Muscle of back (tissue), 11 donors: ENCODE measurements around the gene IL16. TPM values are rescaled to one million over a fixed set of nuclear protein-coding genes. Genes with fewer than 3 reads are reported as not detected.

Experiments used
- DNase-seq, 3 donors: peaks; one replicate each; pipeline versions ENCODE4 v3.0.0 to v3.0.0-alpha.2; 2013
- polyA plus RNA-seq, 10 donors: library from polyadenylated mRNA; unstranded; fragments of 120-200 nt; gene quantifications; one replicate each; pipeline ENCODE4 v1.2.1, GENCODE V29; 2013; ENCODE audit not compliant: insufficient read length in 10 of 10

Gene IL16
- polyA plus RNA-seq, 10 donors, result 5.8 to 15.2 (median 8.1) TPM

DNA sequence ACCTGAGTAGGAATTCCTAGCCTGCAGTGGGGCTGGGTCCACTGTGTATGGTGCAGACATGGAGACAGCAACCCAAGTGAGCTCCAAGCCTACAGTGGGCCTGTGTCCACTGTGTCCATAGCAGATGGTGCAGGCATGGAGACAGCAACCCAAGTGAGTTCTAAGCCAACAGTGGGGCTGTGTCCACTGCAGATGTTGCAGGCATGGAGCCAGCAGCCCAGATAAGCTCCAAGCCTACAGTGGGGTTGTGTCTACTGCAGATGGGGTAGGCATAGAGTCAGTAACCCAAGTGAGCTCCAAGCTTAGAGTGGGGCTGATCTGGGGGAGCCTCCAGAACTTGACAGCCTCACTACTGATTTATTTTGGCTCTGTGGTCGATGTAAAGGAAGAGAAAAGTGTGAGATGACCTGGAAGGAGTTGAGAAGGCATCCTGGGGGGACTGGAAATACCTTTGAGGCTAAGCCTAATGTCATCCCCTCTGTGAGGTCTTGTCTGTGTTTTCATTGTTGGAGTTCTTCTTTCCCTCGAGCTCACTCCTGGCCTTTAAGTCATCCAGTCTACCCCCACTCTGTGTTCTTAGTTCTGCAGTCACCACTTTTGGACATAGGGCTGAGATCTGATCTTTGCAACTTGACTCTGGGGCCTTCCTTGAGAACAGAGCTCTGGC lies 22.4 kb upstream of the IL16 start:
- peak in 1 of 3 donors; percentile 52 for DNase-seq

DNA sequence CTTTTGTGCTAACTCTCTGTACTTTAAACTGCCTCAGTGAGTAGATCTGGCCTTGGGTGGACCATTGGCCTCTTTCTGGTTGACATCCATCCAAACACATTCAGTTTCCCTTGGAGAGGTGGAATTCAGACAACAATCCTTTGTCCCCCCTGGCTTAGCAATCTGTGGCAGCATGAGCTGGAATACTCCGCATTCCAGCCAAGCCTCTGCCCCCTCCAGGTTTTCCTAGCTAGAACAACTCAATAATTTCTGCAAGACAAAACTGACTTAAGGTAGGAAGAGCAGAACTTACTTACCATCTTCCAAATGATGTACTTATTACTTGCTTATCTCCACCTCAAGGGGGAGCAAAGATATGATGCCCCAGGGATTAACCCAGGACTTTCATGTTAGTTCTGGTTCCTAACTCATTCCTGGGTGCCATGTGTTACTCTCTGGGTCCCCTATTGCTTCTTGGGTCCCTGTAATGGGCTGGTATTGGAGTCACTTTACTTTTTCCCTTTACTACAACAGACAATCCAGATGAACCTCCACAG lies 21.8 kb upstream of the IL16 start:
- no peak for DNase-seq

DNA sequence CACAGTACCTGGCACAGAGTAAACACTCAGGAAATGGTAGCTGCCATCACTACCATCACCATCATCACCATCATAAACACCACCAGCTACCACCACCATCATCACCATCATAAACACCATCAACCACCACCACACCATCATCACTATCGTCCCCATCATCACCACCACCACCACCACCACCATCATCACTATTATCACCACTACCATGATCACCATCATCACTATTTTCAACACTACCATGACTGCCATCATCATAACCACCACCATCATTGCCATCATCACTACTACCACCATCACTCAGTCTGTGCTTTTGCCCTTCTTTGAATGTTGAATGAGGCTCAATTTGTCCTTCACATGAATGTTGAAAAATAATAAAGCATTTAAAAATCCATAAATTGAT lies 21.2 kb upstream of the IL16 start:
- no peak for DNase-seq

DNA sequence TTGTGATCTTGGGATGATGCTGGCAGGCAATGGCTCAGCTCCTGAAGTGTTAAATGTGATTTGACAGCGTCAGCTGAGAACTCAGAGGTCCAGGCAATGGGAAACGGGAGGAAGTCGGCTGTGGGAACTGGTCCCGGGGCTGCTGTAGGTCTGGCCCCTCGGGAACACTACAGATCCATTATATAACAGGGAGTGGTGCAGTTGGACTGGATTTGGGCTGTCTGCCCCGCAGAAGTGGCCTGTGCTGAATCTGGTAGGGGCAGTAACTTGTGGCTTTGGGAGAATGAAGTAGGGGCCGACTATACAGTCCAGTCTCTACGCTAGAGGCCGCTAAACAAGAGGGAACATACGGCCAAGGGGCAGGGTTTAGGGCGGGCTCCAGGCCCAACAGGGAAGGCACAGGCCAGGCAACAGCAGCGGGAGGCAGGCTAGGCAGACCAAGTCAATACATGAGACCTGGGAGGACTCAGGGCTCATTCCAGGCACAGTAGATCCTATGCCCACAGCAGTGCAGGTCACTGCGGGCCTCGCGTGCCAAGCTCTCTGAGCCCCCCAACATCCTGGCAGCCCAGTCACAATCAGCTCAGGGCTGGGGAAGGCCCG lies 20.3 kb upstream of the IL16 start:
- peak in 2 of 3 donors; percentile 30 to 69 for DNase-seq

DNA sequence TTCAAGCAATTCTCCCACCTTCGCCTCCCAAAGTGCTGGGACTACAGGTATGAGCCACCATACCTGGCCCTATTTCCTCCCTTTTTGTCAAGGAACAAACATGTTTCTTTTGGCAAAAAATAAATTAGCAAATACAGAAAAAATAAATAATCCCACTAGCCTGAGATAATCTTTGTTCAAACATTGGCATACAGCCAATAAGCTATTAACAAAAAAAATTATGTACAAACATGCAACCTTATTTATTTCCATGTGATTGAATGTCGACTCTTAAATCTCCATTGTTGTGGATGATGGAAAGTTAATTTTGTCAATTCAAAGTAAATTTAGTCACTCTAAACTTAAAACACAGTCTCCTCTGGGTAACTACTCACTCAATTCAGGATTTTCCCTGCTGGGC lies 18.3 kb upstream of the IL16 start:
- DNase-seq, result no peak

DNA sequence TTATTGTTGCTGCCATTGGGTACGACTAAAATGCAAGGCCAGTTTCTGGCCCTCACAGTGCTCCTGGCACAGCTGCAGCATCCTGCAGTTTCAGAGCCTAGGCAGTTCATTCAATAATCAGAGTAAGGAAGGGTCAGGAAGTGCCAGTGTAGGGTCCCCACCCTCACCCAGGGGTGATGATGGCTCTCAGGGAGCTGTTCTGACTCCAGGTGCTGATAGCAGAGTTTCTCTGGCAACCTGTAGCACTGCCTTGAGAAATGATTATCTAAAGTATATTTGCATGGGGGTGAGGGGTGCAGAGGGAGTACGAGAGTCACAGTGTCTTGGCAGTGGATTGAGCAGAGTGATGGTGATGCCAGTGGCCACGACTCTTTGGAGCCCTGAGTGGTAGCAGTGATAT lies 15.5 kb upstream of the IL16 start:
- no peak for DNase-seq

DNA sequence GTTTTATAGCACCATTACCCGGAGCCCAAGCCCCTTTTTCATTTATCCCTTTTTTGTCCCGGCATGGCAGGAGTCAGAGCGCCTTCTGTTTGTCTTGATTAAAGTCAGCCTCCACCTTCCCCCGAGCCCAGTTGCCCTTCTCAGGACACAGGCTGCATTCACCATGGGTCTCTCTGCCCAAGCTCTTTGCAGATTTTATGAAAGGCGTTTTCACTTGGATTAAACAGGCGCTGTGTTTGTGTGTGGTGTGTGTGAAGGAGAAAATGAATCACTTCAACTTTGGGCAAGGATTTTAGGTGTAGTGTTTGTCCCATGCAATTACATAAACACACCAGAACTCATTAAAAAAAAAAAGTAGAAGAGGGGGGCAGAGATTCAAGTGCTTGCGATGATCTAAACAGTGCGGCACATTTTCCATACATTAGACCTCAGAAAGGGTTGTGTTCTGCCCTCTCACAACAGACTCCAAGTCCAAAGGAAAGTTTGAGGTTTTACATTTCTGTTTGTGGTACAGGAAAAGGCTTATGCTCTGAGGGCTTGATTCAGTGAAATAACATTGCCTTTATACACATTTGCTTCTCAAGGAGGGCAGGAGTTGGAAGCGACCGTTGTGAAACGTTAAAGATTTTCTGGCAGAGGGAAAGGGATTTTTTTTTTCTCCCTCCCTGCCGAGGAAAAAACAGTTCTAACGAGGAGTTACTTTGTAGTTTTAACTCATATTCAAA lies 14.5 kb upstream of the IL16 start:
- peak in 1 of 3 donors; percentile 42 for DNase-seq

DNA sequence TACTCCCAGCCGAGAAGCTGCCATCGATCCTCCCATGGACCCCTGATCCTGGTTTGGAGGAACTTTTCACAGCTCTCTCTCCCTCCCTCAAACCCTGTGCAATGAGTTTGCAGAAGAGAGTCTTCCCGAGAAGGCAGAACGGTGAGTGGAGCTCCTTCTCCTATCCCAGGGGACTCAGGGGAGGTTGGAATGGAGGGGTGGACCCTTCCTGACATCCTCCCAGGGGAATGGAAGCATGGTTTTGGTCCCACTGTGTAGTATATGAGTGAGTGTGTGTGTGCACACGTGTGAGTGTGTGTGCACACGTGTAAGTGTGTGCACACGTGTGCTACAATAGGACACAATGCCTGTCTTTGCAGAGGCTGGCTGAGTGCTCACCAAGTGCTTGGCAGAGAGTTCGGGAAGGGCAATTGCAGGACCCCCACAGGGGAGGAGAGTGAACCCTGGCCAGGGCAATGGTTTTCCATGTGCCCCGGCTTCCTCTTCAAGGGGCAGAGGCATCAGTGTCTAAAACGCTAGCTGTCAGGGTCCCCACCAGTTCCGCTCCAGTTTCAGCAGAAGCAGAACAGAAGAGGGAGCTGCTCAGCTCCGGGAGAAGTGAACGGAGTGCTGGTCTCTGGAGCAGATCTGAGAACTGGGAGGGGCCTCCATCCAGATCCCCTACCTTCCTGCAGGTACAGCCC lies 13.8 kb upstream of the IL16 start:
- peak in 1 of 3 donors; percentile 41 for DNase-seq

DNA sequence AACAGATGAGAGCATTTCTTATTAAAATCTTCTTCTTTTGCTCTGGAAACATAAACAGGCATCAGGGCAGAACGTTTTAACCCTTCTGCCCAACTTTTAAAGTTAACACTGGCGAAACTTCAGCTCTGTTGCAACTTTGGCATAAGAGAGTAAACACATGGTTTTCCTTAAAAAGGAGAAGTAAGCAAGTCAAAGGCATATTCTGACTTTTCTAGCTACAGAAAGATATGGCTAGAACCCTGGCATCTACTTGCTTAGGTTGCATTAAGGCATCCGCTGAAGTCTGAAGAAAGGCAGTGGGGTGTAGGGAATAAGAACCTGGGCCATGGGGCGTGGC lies 13.3 kb upstream of the IL16 start:
- no peak for DNase-seq

DNA sequence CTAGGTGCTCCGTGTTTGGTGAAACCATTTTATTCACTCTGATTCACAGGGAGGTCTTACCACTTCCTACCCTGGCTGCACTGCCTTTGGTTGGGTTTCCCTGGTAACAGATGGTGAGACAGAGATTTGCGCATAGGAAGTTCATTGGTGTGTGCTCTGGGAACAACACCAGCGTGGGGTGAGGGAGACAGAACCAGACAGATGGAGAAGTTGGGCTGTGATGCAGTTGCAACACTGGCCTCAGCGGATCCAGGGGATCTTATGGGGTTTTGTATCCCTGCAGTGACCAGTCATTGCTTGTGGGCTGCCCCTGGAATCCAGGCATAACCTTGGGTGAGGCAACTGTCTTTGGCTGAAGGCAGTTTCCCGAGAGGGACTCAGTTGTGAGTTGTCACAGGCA lies 12.5 kb upstream of the IL16 start:
- no peak for DNase-seq

DNA sequence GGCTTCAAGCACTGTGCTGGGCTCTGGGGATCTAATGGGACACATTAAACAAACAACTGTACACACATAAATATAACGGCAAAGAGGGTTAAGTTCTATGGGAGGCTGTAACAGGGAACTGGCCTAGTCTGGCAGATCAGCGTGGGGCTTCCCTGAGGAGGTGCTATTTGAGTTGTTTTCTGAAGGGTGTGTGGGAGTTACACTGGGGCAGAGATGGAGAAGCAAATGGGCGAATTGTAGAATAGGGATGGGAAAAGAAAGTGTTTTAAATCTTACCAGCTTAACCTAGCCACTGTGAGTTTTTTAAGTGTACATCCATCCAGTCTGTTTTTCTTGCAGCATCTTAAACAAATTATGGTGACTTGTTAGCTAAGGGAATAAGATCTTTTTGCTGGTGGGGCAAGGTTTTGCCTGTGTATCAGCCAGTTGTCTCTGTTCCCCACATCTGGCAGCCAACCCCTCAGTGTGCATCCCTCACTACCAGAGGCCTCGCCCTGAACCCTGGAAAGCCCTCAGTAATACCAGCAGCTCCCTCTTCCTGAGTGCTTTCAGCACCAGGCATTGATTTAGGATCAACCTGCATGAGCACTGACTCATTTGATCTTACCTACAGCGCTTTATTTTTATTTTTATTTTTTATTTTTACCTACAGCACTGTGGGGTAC lies 10.9 kb upstream of the IL16 start:
- no peak for DNase-seq

DNA sequence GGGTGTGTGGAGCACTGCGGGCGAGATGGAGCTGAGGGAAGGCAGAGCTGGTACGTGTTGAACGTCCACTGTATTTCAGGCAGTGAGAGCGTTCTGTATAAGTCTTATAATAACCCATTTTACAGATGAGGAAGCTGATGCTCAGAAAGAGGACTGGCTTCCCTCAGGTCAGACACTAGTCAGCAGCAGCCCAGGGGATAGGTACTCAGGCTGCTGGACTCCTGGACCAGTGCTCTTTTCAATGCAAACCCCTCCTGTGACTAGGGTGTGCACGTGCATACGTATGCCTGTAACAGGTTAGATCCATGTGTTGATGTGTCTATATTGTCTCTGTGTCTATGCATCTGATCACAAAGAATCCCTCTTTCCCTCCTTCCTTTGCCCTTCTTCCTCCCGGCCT lies 8.3 kb upstream of the IL16 start:
- DNase-seq, result no peak

DNA sequence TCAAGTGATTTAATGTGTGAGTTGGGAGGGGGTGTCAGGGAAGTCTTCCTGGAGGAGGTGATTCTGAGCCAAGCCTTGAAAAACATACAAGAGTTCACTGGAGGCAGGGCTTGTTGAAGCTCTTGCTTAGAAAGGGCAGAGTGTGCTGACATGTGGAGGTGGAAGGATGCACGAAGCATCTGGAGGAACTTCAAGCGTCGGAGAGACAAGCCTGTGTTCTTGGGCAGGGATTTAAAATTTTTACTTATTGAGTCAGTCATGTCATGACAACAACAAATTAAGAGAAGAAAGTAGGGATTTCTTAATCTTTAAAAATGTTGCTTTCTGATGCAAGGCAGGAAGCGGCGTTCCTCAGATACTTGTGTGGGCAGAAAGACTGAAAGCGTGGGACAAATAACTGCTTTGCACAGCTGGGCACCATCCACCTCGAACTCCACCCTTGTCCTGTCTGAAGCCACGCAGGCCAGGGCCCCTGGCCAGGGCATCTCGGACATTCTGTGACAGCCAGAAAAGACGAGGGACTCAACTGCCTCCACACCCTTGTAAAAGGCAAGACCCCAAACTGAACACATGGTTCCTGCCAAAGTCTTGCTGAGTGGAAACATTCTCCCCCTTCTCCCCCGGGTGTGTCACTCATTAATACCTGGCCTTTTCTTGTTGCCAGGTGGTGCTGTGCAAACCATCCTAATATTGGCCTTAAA lies 6.9 kb upstream of the IL16 start:
- DNase-seq, result peak in 2 of 3 donors; percentile 41 to 87

DNA sequence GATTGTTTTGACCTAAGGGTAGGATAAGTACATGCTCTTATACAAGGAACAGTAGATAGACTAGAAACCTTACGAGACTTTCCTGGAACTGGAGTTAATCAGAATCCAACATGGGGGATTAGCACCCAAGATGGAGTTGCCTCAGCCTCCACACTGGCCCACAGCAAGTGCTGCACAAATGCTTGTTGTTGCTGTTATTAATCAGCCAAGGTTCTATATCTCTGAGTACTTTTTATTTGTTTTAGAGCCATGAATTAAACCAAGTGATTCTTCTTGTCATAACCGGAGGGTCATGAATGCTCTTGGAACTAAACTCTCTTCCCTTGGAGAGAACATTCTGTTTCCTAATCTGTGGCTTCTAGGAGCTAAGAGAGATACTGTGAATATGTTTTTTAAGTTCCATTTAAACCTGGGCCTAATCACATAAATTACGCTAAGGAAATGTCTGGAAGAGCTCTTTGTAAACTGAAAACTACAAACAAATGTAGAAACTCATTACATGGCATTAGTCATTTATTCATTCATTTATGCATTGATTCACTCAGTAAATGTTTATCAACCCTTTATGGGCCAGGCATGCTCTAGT lies 5.7 kb upstream of the IL16 start:
- no peak for DNase-seq

DNA sequence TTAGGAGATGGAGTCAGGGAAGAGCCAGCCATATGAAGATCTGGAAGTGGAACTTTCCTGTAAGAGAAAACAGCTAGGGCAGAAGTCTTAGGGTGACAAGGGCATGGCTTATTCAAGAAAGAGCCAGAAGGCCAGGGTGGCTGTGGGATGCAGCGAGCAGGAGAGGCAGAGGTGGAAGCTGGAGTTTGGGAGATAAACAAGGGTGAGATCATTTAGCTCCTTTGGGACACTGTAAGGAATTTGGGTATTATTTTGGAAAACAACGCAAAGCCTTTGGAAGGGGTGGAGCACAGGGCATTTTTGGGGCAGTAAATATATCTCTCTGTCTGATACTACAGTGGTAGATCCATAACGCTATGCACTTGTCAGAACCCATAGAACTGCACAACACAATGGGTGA lies 5.0 kb upstream of the IL16 start:
- no peak for DNase-seq

DNA sequence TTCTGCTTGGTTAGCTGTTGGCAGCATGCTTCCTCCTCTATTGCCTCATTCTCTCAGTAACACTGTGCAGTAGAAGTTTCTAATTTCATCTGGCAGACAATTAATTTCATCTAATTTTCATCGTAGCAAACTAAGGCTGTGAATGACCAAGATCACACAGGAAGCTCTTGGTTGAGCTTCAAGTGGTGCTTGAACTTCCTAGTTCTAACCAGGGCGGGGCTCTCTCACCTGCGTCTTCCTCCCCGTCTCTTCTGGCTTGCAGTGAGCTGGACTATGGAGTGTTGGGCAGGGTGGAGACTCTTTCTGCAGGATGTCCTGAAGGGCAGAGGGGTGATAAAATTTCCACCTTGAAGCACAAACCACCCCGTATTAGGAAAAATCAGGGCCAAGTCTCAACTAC lies 2.0 kb upstream of the IL16 start:
- DNase-seq, result no peak

DNA sequence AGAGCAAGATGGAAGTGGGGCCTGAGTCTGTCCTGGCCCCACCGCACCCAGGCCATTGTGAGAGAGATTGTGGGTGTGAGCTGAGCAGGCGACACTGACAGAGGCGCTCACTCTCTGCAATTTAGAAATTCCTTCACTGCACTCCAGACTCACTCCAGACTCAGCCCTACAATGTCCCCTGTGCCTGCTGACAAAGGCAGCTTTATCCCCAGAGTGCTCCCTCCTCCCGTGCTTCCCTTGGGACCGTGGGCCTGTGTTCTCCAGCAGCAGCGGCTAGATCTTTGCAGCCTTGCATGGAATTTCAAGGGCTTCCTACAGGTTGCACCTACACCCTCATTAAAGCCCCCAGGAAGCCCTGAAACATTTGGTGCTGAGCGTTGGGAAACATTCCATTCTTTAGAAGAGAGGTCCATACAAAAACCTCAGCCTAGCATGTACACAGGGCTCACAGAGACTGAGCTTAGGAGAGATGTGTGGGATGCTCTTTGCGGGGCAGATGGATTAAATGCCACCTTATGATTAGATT lies 1.3 kb upstream of the IL16 start:
- no peak for DNase-seq

DNA sequence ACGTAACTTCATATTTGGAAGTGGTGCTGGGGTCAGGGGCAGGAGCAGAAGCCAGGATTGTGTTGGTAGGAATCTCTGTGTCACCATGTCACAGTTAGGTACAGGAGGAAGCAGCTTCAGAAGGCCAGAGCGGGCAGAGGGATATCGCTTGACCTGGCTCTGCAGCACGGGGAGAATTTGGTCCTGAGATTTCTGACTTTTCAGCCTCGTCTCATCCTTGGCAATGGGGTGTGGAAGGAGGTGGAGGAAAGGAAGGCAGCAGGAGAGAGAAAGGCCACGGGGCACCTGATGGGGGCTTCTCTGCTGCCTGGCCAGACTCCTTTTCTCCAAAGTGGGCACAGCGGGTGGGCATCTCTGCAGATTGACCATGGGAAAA lies 564 bp downstream of the IL16 start:
- no peak for DNase-seq

DNA sequence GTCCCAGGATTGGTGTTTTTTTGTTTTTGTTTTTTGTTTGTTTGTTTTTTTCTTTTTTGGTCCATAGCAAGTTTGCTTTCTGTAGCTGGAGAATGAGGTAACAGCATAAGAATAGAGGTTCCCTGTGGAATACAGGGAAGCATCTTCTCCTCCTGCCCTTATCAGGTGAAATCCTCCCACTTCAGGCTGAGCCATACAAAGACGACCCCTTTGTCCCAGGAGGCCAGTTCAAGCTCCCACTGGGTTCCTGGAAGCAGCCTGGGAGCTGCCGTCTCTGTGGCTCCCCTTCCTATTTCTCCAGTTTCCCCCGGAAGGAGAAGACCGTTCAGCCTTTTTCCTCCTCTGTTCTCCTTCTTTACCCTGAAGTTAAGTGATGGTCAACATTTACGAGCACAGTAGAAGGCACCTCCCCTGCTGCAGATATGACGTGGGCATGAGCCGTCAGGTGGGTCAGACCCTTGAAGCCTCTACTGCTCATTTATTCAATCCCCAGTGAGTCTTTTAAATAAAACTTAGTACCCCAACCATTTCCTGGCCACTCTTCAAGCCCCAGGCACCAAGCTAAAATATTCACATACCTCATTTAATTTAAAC lies 1.1 kb downstream of the IL16 start:
- no peak for DNase-seq

DNA sequence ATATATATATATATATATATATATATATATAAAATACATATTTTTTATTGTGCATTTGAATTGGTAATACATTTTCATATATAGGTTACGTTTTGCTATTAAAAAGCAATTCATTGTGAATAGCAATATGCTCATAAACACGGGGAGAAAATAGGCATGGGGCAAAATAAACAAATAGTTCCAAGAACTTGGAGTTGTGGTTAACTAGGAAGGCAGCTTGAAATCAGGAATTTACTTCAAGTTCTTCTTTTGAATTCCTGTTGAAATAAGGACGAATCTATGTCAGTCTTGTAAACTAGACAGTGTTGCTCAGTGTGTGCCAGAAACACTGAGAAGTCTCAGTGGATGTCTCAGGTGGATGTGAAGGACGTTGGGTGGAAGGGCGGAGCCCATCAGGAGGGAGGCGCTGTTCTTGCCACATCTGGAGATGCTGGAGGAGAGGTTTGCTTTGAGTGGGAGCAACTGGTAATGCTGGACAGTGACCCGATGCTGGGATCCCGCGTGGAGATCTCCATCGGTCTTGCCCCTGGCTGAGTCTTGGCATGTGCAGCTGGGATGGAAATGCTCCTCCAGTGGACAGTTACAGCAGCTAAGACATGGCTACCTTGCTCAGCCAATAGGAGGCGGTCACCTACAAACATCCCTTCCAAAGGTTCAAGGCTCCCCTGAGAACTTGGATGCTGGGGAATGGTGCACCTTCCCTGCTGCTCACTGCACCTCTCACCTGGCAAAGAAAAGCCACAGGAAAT lies 2.5 kb downstream of the IL16 start:
- no peak for DNase-seq
